GM19239 (cell line): Measurements from ENCODE around the gene MIOS.

Experiments
- DNase-seq: peaks from one replicate; pipeline ENCODE4 v3.0.0; 2011; ENCODE audit warnings: low spot score; ENCODE audit not compliant: insufficient read length
- FAIRE-seq: peaks from 2 replicates; lab custom pipeline; 2011; peaks lifted over from hg19 to GRCh38; lab: Jason Lieb, UNC

MIOS gene

DNA sequence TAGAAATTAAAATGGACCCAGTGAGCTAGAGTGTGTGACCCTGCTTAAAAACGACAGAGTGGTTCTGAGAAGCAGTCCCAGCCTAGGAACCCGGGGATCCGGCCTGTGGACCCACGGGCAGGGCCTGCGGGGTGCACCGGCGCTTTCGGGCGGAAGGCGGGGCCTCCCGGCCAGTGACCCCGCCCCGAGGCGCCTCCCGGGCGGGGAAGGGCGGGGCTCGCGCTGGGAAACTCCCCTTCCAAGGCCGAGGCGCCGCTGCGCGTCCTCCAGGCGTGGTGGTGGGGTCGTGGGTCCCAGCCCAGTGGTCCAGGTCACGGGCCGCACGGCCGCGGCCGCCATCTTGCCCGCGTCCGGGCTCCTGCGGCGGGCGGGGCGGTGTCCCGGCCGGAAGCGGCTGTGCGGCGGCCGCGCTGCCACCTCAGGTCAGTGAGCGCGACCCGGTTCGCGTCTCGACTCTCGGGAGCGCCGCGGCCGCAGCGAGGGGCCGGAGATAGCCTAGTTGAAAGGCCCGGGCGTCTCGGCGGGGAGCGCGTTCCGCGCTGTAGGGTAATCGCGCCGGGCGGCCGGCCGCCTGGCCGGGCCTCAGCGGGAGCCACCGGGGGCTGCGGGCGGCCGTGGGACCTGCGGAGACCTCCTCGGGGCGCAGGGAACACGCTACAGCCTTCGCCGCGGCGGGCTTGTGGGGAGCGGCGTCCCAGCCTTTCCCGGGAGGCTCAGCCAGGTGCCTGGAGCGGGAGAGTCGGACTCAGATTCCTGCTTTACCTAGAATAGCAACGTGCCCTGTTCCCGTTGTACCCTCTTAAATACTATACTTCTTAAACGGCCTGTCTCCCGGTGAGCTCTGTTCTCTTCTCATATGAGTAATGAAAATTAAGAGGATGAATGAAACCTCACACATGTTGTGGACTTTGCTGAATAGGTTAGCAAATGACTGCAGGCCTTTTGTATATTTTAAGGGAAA is at the start of gene MIOS:
MIOS (plus strand) TSS at position 234 of the 961 bp plus-strand sequence. CDS start 5,592 bp downstream, outside the sequence.
- FAIRE-seq: peak; percentile 75
- DNase-seq: peak; percentile 74

GRCh38 chr7:7517754-7518153 is 48.9 kb upstream of the MIOS start:
- DNase-seq (no peak), FAIRE-seq (no peak)

DNA sequence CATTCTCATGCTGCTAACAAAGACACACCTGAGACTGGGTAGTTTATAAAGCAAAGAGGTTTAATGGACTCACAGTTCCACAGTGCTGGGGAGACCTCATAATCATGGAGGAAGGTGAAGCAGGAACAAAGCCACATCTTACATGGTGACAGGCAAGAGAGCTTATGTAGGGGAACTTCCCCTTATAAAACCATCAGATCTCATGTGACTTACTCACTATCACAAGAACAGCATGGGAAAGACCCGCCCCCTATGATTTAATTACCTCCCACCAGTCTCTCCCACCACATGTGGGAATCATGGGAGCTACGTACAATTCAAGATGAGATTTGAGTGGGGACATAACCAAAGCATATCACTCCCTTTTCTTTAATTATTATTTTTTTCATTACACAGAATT is 47.6 kb upstream of the MIOS start:
- FAIRE-seq (no peak), DNase-seq (no peak)

- FAIRE-seq: no peak
- DNase-seq: no peak
Observed at GRCh38 chr7:7519528-7519927, 47.2 kb upstream of the MIOS start.

GRCh38 chr7:7521259-7521658 is 45.4 kb upstream of the MIOS start:
- FAIRE-seq (peak; percentile 70), DNase-seq (no peak)

- FAIRE-seq (no peak), DNase-seq (no peak)
Observed at GRCh38 chr7:7522421-7522820, 44.3 kb upstream of the MIOS start.

DNA sequence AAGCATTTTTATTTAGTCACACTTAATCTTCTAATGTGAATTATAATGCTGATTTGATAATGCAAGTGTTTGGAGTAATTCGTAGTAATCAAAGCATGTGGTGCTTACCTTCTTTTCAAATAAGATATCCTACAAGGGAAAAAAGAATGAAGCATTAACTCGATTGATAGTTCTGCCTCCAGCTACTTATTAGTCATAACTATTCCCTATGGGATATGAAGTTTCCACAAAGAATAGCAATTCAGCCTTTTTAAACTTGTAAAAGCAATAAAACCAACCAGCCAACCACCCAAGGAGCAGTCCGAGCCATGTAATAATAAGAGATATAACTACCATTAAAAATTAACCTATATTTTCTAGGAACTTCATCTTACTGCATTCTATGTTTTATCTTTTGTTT is 42.6 kb upstream of the MIOS start:
- FAIRE-seq (no peak), DNase-seq (no peak)

DNA sequence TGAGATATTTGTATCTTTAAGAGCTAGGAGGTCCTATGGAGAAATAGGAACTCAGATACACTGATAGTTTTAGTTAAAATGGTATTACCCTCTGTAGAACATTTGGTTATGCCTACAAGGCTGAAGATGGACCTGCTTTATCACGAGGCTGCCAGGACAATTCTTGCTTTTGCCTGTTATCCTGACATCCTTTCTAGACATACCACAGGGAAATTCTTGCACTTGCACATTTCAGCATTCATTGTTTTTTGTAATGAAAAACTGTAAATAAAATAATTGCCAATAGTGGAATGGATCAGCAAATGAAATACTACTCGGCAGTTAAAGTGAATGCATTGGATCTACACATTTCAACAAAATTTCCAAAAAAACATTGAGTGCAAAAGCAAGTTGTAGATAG is 40.7 kb upstream of the MIOS start:
- no peak for FAIRE-seq

DNA sequence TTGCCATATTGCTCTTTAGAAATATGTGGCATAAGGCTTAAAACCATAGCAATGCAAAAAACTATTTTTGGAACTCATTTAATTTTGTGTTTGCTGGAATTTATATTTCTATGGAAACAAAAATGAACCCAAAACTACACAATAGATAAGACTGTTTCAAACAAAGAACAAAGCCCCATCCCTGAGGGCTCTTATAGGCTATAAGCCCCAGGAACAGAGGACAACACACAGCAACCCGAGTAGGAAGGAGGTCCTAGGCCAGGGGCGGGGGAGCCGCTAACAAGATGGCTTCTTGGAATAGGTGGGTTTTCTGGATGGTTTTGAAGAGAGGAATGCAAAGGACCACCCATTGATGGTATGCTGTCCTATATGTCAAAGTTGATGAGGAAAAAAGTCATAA is 39.6 kb upstream of the MIOS start:
- DNase-seq: no peak
- FAIRE-seq: no peak

More for the DNA sequence above, 40.7 kb upstream of the MIOS start:
- no peak for DNase-seq

- DNase-seq (no peak), FAIRE-seq (no peak)
Observed at GRCh38 chr7:7529328-7529727, 37.4 kb upstream of the MIOS start.

DNA sequence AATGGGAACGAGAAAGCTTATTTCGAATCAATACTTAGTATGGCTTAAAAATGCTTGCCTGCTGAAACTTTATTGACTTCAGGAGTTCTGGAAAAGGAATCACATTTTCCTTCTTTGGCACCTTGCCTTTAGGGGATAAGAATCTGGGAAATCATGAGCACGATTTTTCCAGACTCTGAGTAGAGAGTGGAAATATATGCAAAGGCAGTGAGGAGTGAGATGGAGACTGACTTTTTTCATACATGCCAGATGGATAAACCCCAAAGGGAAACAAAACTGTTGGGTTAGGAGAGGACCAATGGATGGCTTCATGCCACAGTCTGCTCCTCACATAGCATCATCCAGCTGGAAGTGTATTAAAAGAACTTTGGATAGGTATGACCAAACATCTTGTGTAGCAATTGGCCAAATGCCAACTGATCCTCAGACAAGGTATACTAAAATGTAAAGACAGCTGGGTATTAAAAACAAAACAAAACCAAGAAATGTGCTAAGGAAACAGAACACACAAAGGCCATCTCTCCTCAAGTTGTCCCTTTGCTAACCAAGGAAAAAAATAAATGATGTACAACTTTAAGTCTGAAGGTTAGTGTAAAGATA is 32.8 kb upstream of the MIOS start:
- FAIRE-seq (no peak), DNase-seq (no peak)

- DNase-seq: no peak
- FAIRE-seq: no peak
Observed at GRCh38 chr7:7535691-7536090, 31.0 kb upstream of the MIOS start, which contains the start of gene COL28A1. COL28A1 (minus strand) TSS chr7:7535873; CDS start chr7:7532875, 2,998 bp downstream.

GRCh38 chr7:7536396-7537019 is 30.2 kb upstream of the MIOS start:
- DNase-seq: no peak
- no peak for FAIRE-seq

GRCh38 chr7:7537711-7538110 is 29.0 kb upstream of the MIOS start:
- no peak for FAIRE-seq

GRCh38 chr7:7539152-7539551 is 27.5 kb upstream of the MIOS start:
- FAIRE-seq (no peak), DNase-seq (no peak)

More at GRCh38 chr7:7537711-7538110, 29.0 kb upstream of the MIOS start:
- no peak for DNase-seq

- DNase-seq (no peak), FAIRE-seq (no peak)
Observed at GRCh38 chr7:7539711-7540110, 27.0 kb upstream of the MIOS start.

DNA sequence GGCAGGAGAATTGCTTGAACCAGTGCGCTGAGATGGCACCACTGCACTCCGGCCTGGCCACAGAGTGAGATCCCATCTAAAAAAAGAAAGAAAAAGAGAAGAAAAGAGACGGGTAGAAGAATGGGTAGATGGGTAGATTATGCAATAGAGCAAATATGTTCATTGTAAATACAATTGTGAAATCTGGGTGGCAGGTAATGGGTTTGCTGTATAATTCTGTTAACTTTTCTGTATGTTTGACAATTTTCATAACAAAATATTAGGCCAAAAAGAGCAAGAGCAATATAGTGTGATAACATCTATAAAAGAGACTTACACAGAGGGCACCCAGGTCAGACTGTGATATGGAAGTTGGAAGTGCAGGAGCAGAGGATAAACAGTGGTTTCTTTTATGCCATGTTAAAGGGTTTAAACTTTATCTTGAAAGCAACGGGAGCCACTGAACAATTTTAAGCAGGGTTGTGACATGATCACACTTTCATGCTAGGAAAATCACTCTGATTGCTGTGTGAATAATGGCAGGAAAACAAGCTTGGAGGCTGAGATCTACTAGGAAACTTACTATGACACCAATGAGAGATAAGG is 24.3 kb upstream of the MIOS start:
- FAIRE-seq (no peak), DNase-seq (no peak)

- no peak for DNase-seq
- FAIRE-seq: no peak
Observed at GRCh38 chr7:7548407-7548806, 18.3 kb upstream of the MIOS start.

GRCh38 chr7:7550663-7551062 is 16.0 kb upstream of the MIOS start:
- DNase-seq: no peak
- FAIRE-seq: no peak

DNA sequence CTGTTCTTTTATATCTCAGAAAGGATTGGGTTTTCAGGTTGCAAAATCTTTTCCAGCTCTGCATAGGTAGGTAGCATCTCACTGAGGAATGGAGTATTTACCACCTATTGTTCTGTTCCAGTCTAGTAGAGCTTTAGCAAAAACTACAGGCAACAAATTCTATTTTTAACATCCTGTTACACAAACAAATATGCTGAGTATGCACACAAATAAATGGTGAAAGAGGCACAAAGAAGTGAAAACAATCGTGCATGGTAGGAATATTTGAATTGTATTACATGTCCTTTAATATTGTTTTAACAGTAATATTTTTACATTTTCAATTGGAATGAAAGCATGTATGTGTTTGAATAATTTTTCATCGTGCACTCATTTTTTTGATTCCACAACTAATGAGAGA is 14.5 kb upstream of the MIOS start:
- DNase-seq (no peak), FAIRE-seq (no peak)

- DNase-seq: no peak
- FAIRE-seq: no peak
Observed at GRCh38 chr7:7553386-7553785, 13.3 kb upstream of the MIOS start.
